HepG2 (cell line): ENCODE data around the gene ESYT1. TPM values are rescaled to one million over a fixed set of nuclear protein-coding genes. Genes with fewer than 3 reads are reported as not detected.

Experiments
- AGO2 ChIP-seq: fragments of 200-400 bp; formaldehyde crosslinking; optimal IDR thresholded peaks from 2 replicates; pipeline ENCODE3; 2017; ENCODE audit warnings: mild to moderate bottlenecking, low read depth, low read length, moderate library complexity
- AKAP8 ChIP-seq: sonication (generic); formaldehyde crosslinking; IDR thresholded peaks from 2 replicates; pipeline ENCODE4 v1.5.1; 2020; ENCODE audit warnings: mild to moderate bottlenecking, missing genetic modification reagents
- ATM ChIP-seq: fragments of 450-650 bp; IDR thresholded peaks from 2 replicates; pipeline ENCODE4 v1.7.1; 2017; ENCODE audit warnings: mild to moderate bottlenecking, borderline replicate concordance
- CEBPB ChIP-seq: IDR thresholded peaks from 2 replicates; pipeline ENCODE4 v1.6.1; 2011; ENCODE audit warnings: low read depth, low read length, improper control_type of control experiment, borderline replicate concordance
- CHD4 ChIP-seq: fragments of 200-600 bp; sonication (generic); IDR thresholded peaks from 2 replicates; pipeline ENCODE4 v1.7.0; 2017; ENCODE audit warnings: mild to moderate bottlenecking, low read length, borderline replicate concordance
- HMG20A ChIP-seq: IDR thresholded peaks from 2 replicates; pipeline ENCODE4 v1.6.1; 2016; ENCODE audit warnings: borderline replicate concordance
- IRF2 ChIP-seq: IDR thresholded peaks from 2 replicates; pipeline ENCODE4 v1.6.1; 2018; ENCODE audit warnings: missing genetic modification reagents, missing compliant biosample characterization
- ISX ChIP-seq: sonication (generic); formaldehyde crosslinking; conservative IDR thresholded peaks from 2 replicates; pipeline ENCODE4 v1.5.0; 2020; ENCODE audit warnings: missing genetic modification reagents
- KAT7 ChIP-seq: IDR thresholded peaks from 2 replicates; pipeline ENCODE4 v1.6.1; 2018; ENCODE audit warnings: borderline replicate concordance, missing compliant biosample characterization
- MBD4 ChIP-seq: IDR thresholded peaks from 2 replicates; pipeline ENCODE4 v1.6.1; 2012; ENCODE audit warnings: low read length, inconsistent platforms, borderline replicate concordance
- MZF1 ChIP-seq: sonication (generic); formaldehyde crosslinking; IDR thresholded peaks from 2 replicates; pipeline ENCODE4 v1.8.1; 2023; ENCODE audit warnings: mild to moderate bottlenecking, missing genetic modification reagents, borderline replicate concordance
- NR2F2 ChIP-seq: IDR thresholded peaks from 2 replicates; pipeline ENCODE4 v1.6.1; 2012; ENCODE audit warnings: low read depth, inconsistent platforms, borderline replicate concordance
- PAWR ChIP-seq: sonication (generic); formaldehyde crosslinking; IDR thresholded peaks from 2 replicates; pipeline ENCODE4 v1.4.0; 2020; ENCODE audit warnings: missing genetic modification reagents, mild to moderate bottlenecking, borderline replicate concordance
- PAX8 ChIP-seq: sonication (generic); formaldehyde crosslinking; IDR thresholded peaks from 2 replicates; pipeline ENCODE4 v1.8.0; 2022; ENCODE audit warnings: mild to moderate bottlenecking, missing genetic modification reagents, borderline replicate concordance
- PITX1 ChIP-seq: sonication (generic); formaldehyde crosslinking; IDR thresholded peaks from 2 replicates; pipeline ENCODE4 v1.5.1; 2020; ENCODE audit warnings: mild to moderate bottlenecking, missing genetic modification reagents
- PTBP1 ChIP-seq: fragments of 200-400 bp; formaldehyde crosslinking; IDR thresholded peaks from 2 replicates; pipeline ENCODE4 v1.6.1; 2018; ENCODE audit warnings: low read length, low read depth; ENCODE audit not compliant: poor library complexity, severe bottlenecking
- RAD21 ChIP-seq: fragments of 450-650 bp; formaldehyde crosslinking; IDR thresholded peaks from 2 replicates; pipeline ENCODE4 v1.5.0; 2020; ENCODE audit warnings: mild to moderate bottlenecking
- RFXAP ChIP-seq: sonication (generic); formaldehyde crosslinking; IDR thresholded peaks from 2 replicates; pipeline ENCODE4 v1.4.0; 2020; ENCODE audit warnings: missing genetic modification reagents, borderline replicate concordance
- SAFB2 ChIP-seq: sonication (generic); formaldehyde crosslinking; IDR thresholded peaks from 2 replicates; pipeline ENCODE4 v1.5.1; 2020; ENCODE audit warnings: missing genetic modification reagents, low read depth, mild to moderate bottlenecking, borderline replicate concordance
- SALL1 ChIP-seq: sonication (generic); formaldehyde crosslinking; IDR thresholded peaks from 2 replicates; pipeline ENCODE4 v1.8.0; 2022; ENCODE audit warnings: mild to moderate bottlenecking, missing genetic modification reagents
- SATB2 ChIP-seq: sonication (generic); formaldehyde crosslinking; IDR thresholded peaks from 2 replicates; pipeline ENCODE4 v1.5.0; 2020; ENCODE audit warnings: missing genetic modification reagents
- SIN3B ChIP-seq: fragments of 150-350 bp; IDR thresholded peaks from 2 replicates; pipeline ENCODE4 v1.6.1; 2014; ENCODE audit warnings: low read length
- SMAD1 ChIP-seq: sonication (generic); formaldehyde crosslinking; IDR thresholded peaks from 2 replicates; pipeline ENCODE4 v1.4.0; 2020; ENCODE audit warnings: missing genetic modification reagents, low read depth, mild to moderate bottlenecking, borderline replicate concordance
- SMARCC2 ChIP-seq: fragments of 450-650 bp; IDR thresholded peaks from 2 replicates; pipeline ENCODE4 v1.6.1; 2017; ENCODE audit warnings: antibody characterized with exemption, mild to moderate bottlenecking
- SP2 ChIP-seq: sonication (generic); formaldehyde crosslinking; IDR thresholded peaks from 2 replicates; pipeline ENCODE4 v1.5.1; 2020; ENCODE audit warnings: mild to moderate bottlenecking, missing genetic modification reagents
- ZBTB38 ChIP-seq: sonication (generic); formaldehyde crosslinking; IDR thresholded peaks from 2 replicates; pipeline ENCODE4 v1.5.1; 2020; ENCODE audit warnings: mild to moderate bottlenecking, missing genetic modification reagents
- ZBTB8A ChIP-seq: sonication (generic); formaldehyde crosslinking; IDR thresholded peaks from 2 replicates; pipeline ENCODE4 v1.4.0; 2020; ENCODE audit warnings: mild to moderate bottlenecking, low read depth, missing genetic modification reagents, borderline replicate concordance
- ZFP36L2 ChIP-seq: sonication (generic); formaldehyde crosslinking; IDR thresholded peaks from 2 replicates; pipeline ENCODE4 v1.4.0; 2020; ENCODE audit warnings: missing genetic modification reagents
- ZFX ChIP-seq: sonication (generic); formaldehyde crosslinking; IDR thresholded peaks from 2 replicates; pipeline ENCODE4 v1.4.0; 2020; ENCODE audit warnings: mild to moderate bottlenecking, low read depth, missing genetic modification reagents, moderate library complexity
- ZMYM4 ChIP-seq: sonication (generic); formaldehyde crosslinking; IDR thresholded peaks from 2 replicates; pipeline ENCODE4 v1.8.1; 2023; ENCODE audit warnings: mild to moderate bottlenecking, missing genetic modification reagents
- ZNF230 ChIP-seq: sonication (generic); formaldehyde crosslinking; IDR thresholded peaks from 2 replicates; pipeline ENCODE4 v1.4.0; 2020; ENCODE audit warnings: mild to moderate bottlenecking, missing genetic modification reagents
- ZNF235 ChIP-seq: sonication (generic); formaldehyde crosslinking; IDR thresholded peaks from 2 replicates; pipeline ENCODE4 v1.8.1; 2023; ENCODE audit warnings: mild to moderate bottlenecking, missing genetic modification reagents, borderline replicate concordance
- ZNF263 ChIP-seq: sonication (generic); formaldehyde crosslinking; IDR thresholded peaks from 2 replicates; pipeline ENCODE4 v1.4.0; 2020; ENCODE audit warnings: missing genetic modification reagents
- ZNF468 ChIP-seq: sonication (generic); formaldehyde crosslinking; IDR thresholded peaks from 2 replicates; pipeline ENCODE4 v1.8.0; 2022; ENCODE audit warnings: mild to moderate bottlenecking, moderate library complexity, missing genetic modification reagents
- ZNF747 ChIP-seq: sonication (generic); formaldehyde crosslinking; IDR thresholded peaks from 2 replicates; pipeline ENCODE4 v1.8.1; 2023; ENCODE audit warnings: missing genetic modification reagents, mild to moderate bottlenecking, borderline replicate concordance
- polyA plus RNA-seq, 8 experiments: library from polyadenylated mRNA; depleted of rRNA in 3 of 8; stranded (reverse) in 7 of 8; unstranded in 1 of 8; fragments of >200 nt; fragmentation: Illumina TruSeq in 4 of 8; extraction: Trizol in 4 of 8; gene quantifications; 2 replicates each; pipeline versions ENCODE4 v1.2.1 to v1.2.3, GENCODE V29; 2011 to 2016; ENCODE audit warnings: low read depth in 4 of 8, missing spikeins in 1 of 8, mixed read lengths in 1 of 8; ENCODE audit not compliant: insufficient read depth in 1 of 8
- total RNA-seq, 5 experiments: library from RNA; depleted of rRNA; stranded (reverse); fragments of >200 nt; fragmentation: Illumina TruSeq; extraction: Trizol; gene quantifications; 2 replicates each; pipeline ENCODE4 v1.2.3, GENCODE V29; 2016; ENCODE audit warnings: low read depth in 1 of 5

The ESYT1 gene
- total and polyA plus RNA-seq, 2 of the 13 experiments (the other 11 are each of a cell fraction or from before 2014, with no cell fraction given) = 66.9 to 71.0 TPM

- TF ChIP-seq CHD4 (no peak; the same call in 1 of the 2 replicates), SMARCC2 (no peak), ZBTB38 (CRISPR knock-in tag) (no peak), SATB2 (0 out of 2 replicates have a peak, but pooled peaks have one; percentile 22), SP2 (peak; percentile 49), HMG20A (no peak), ZFX (CRISPR knock-in tag) (peak; percentile 43), ATM (no peak), SIN3B (no peak), SALL1 (peak; percentile 69), ZNF263 (CRISPR knock-in tag) (no peak), ZNF468 (CRISPR knock-in tag) (no peak), ZBTB8A (CRISPR knock-in tag) (no peak), AGO2 (no peak), ZMYM4 (peak; percentile 43; the same call in 1 of the 2 replicates), SAFB2 (no peak), ZNF235 (CRISPR knock-in tag) (peak; percentile 73; the same call in 1 of the 2 replicates), PAX8 (CRISPR knock-in tag) (no peak), MZF1 (CRISPR knock-in tag) (no peak), RFXAP (CRISPR knock-in tag) (peak; percentile 60; the same call in 1 of the 2 replicates), KAT7 (CRISPR knock-in tag) (no peak), RAD21 (CRISPR knock-in tag) (no peak), SMAD1 (no peak), PTBP1 (no peak), ZFP36L2 (no peak), MBD4 (no peak), ZNF747 (CRISPR knock-in tag) (0 out of 2 replicates have a peak, but pooled peaks have one; percentile 61), PAWR (CRISPR knock-in tag) (no peak), ISX (CRISPR knock-in tag) (no peak), PITX1 (CRISPR knock-in tag) (no peak), NR2F2 (no peak), CEBPB (no peak), AKAP8 (CRISPR knock-in tag) (no peak), ZNF230 (no peak), IRF2 (peak; percentile 81; the same call in 1 of the 2 replicates)
Measured at GRCh38 chr12:56152132-56152755, 24.2 kb downstream of the ESYT1 start, which contains the start of gene MYL6B (continued).
